HEK293T (cell line): Measurements from ENCODE around the gene MESP1.

Experiments
- CTBP1 ChIP-seq: fragments of 450-650 bp; IDR thresholded peaks from 2 replicates; pipeline ENCODE4 v1.6.1; 2016; ENCODE audit warnings: borderline replicate concordance
- FOXM1 ChIP-seq: fragments of 450-650 bp; IDR thresholded peaks from 2 replicates; pipeline ENCODE4 v1.6.1; 2017; ENCODE audit warnings: mild to moderate bottlenecking, borderline replicate concordance
- SP1 ChIP-seq: fragments of 450-650 bp; IDR thresholded peaks from 2 replicates; pipeline ENCODE4 v1.6.1; 2017
- ZNF384 ChIP-seq: fragments of 450-650 bp; IDR thresholded peaks from 2 replicates; pipeline ENCODE4 v1.6.1; 2016

- TF ChIP-seq ZNF384 (no peak), CTBP1 (no peak), SP1 (no peak), FOXM1 (no peak)
Observed at GRCh38 chr15:89704411-89704810, 46.6 kb downstream of the MESP1 start.
